Skin of body (tissue), 2 donors: Measurements from ENCODE around the gene PRKACG. TPM values are rescaled to one million over a fixed set of nuclear protein-coding genes. Genes with fewer than 3 reads are reported as not detected.

Experiments
- DNase-seq: peaks from one replicate; lab custom pipeline; 2025; lab: John Stamatoyannopoulos, UW
- total RNA-seq: library from RNA; depleted of rRNA; stranded (reverse); fragments of >200 nt; gene quantifications from one replicate; pipeline ENCODE4 v1.2.3, GENCODE V29; 2014

Gene PRKACG
- total RNA-seq, 1 donor from 2014 or later, result not detected

- no peak for DNase-seq
Measured at GRCh38 chr9:68983522-68984424, 30.1 kb downstream of the PRKACG start.

- DNase-seq, result no peak
Measured at GRCh38 chr9:68983008-68983411, 30.9 kb downstream of the PRKACG start.

- no peak for DNase-seq
Measured at GRCh38 chr9:68981789-68982188, 32.1 kb downstream of the PRKACG start.

GRCh38 chr9:68980341-68980914 is 33.5 kb downstream of the PRKACG start:
- no peak for DNase-seq

- DNase-seq, result no peak
Measured at GRCh38 chr9:68979538-68980314, 34.2 kb downstream of the PRKACG start.

- no peak for DNase-seq
Measured at GRCh38 chr9:68978501-68978900, 35.4 kb downstream of the PRKACG start.

- DNase-seq, result no peak
Measured at GRCh38 chr9:68978066-68978465, 35.8 kb downstream of the PRKACG start.

GRCh38 chr9:68975365-68976043 is 38.4 kb downstream of the PRKACG start:
- DNase-seq, result no peak

- DNase-seq, result no peak
Measured at GRCh38 chr9:68974901-68975300, 39.0 kb downstream of the PRKACG start.

- no peak for DNase-seq
Measured at GRCh38 chr9:68974431-68974830, 39.5 kb downstream of the PRKACG start.

GRCh38 chr9:68973619-68974018 is 40.3 kb downstream of the PRKACG start:
- DNase-seq, result no peak

- no peak for DNase-seq
Measured at GRCh38 chr9:68970151-68970550, 43.8 kb downstream of the PRKACG start.

GRCh38 chr9:68969538-68969937 is 44.4 kb downstream of the PRKACG start:
- no peak for DNase-seq

GRCh38 chr9:68967800-68968199 is 46.1 kb downstream of the PRKACG start:
- no peak for DNase-seq

GRCh38 chr9:68966496-68966944 is 47.4 kb downstream of the PRKACG start:
- no peak for DNase-seq

- no peak for DNase-seq
Measured at GRCh38 chr9:68964765-68965164, 49.1 kb downstream of the PRKACG start.

GRCh38 chr9:68964102-68964541 is 49.8 kb downstream of the PRKACG start:
- DNase-seq, result no peak

GRCh38 chr9:68963416-68963815 is 50.5 kb downstream of the PRKACG start:
- DNase-seq, result no peak
